Skin of body (tissue), 2 donors: ENCODE data around the gene VCX2. TPM values are rescaled to one million over a fixed set of nuclear protein-coding genes. Genes with fewer than 3 reads are reported as not detected.
"Not testable (repeated sequence)": the region's sequence is repeated elsewhere in the genome, so short reads cannot be mapped to it uniquely, and the experiment has no call there.

Experiments
- DNase-seq: peaks from one replicate; lab custom pipeline; 2025; lab: John Stamatoyannopoulos, UW
- total RNA-seq: library from RNA; depleted of rRNA; stranded (reverse); fragments of >200 nt; gene quantifications from one replicate; pipeline ENCODE4 v1.2.3, GENCODE V29; 2014

VCX2 gene
- total RNA-seq: not detected

- not testable (repeated sequence) for DNase-seq
Measured at GRCh38 chrX:8171169-8171568, at the start of gene VCX2. Gene VCX2, minus strand, starts transcription at chrX:8171267. Its CDS starts 624 bp downstream, at chrX:8170643.

DNA sequence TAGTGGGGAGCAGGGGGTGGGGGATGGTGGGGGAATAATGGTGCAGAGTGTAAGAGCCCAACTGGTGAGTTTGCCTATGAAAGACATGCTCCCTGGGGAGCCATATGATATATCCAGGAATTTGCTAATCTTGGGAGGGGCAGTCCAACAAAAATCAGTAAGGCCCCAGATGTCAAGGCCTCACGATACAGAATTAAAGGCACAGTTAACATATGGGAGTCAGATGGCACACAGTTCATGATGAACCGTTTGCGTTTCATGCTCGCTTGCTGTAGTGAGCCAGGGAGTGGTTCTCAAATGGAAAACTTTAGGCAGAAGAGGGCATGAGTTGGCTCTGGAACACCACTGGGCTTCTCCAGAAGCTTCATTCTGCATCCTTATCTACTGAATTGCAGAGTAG, 33.9 kb upstream of the VCX2 start:
- no peak for DNase-seq

DNA sequence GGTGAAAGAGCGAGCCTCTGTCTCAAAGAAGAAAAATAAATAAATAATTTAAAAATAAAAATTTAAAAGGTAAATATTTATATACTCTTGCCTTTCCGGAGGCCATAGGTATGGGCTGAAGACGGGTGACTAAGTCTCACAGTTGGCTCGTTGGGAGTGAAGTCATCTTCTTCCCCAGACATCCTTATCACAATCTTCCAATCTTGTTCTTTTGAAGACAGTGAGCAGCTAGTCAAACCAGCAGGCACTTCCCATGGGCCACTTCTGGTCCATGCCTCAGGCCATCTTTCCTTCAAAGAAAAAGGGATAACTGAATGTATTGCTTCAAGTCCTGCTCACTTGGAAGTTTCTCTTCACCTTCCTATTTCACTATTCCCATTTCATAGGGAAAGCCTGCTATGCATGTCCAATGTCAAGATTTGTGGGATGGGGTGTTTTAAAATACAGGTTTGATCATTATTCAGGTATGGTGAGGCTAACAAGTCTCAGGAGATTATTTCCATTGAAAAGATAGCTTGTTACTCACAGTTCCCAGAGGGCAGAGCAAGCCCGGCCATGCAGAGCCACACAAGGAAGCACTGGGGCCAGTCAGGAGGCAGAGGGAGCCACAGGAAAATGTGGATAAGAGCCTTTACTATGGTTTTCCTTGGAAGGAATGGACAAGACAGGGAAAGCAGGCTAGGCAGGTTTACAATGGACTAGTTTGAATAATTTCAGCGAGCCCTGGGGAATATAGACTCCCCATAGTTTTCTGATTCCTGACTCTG, 33.3 kb upstream of the VCX2 start:
- DNase-seq: no peak

DNA sequence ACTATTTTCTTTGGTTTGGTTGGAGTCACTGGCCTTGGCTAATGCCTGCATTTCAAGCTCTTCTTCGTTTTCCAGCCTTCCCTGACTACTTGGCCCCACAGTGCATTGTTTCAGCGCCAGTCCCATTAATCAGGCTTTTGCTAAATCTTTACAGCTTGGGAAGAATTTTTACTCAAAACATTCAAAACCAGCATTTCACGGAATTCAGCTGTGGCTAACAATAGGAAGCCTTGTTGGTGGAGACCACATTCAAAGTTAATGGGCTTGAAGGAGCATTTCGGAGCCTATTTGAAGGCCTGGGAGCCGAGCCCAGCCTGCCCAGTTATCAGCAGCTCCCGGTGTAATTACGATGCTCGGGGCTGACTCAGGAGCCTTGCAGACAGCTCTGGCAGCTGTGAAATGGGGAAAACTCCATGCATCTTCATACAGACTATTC, 30.8 kb upstream of the VCX2 start:
- peak; percentile 0 for DNase-seq

GRCh38 chrX:8196776-8197175, 25.7 kb upstream of the VCX2 start:
- no peak for DNase-seq

- no peak for DNase-seq
Measured at GRCh38 chrX:8194216-8194615, 23.1 kb upstream of the VCX2 start.

- DNase-seq: no peak
Measured at GRCh38 chrX:8192276-8192675, 21.2 kb upstream of the VCX2 start.

DNA sequence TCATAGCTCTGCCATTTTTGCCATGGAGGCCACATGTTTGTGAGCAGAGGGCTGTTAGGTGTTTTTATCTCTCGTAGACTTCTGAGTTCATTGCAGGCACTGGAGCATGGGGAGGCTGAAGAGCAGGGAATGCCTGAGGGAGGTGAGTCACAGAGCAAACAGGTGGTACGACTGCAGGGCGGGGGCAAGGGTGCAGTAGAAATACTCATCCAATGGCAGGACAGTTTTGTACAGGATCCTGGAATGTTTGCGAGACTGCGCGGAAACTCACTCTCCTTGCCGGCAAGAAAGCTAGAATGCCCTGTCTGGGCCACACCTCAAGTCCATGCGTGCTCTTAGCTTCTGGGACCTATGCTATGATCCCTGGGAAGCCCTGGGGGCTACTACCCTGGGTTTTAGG, 20.0 kb upstream of the VCX2 start:
- no peak for DNase-seq

- DNase-seq: no peak
Measured at GRCh38 chrX:8190341-8190830, 19.3 kb upstream of the VCX2 start.

- no peak for DNase-seq
Measured at GRCh38 chrX:8189096-8189830, 18.2 kb upstream of the VCX2 start.

DNA sequence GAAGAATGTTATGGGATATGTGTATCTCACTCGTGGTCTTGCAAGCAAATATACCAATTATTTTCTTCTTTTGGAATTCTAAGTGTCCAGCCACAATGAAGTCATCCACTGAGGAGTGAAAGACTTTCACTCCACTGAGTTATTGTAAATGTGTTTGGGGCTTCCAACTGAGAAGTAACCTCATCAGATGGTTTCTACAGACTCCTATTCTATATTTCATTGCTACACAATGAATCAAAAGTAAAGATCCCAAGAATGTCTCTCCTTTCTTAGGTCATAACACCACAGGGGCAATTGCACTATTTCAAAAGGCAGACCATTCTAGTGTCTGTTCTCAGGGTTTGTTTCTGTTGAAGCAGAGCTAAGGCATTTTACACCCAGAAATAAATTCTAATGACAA, 12.3 kb upstream of the VCX2 start:
- DNase-seq: no peak

DNA sequence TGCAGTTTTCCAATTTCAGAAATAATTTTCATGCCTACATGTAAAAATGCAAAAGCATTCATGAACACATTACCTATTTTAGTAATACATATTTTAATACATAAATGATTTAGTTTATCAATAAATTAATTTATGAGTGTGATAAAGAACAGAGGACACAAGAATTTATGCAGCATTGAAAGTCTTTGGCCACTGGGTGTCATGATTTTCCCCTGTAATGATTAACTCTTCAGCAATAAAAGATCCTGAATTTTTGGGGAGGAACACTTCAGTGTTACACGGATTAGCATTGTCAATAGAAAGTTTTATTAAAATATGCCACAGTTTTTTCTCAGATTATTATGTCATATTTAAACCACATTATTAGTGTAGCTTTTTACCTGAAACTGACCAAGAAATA, 8.6 kb upstream of the VCX2 start:
- peak; percentile 0 for DNase-seq

DNA sequence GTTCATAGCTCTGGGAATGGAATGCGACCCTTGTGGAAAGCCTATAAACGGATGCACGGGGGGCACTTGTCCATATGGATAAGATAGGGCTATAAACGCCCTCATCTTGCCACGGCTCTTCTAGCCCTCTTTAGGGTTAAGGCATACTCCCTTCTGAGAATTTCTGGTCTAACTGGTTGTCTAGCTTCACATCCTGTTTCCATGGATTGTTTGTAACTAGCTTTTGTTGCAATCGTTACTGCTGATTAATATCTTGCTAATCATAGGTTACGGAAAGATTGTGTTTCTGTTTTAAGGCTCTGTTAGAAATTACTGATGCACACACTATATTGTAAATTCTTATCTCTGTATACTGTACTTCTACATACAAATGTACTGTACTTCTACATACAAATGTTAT, 17.1 kb downstream of the VCX2 start:
- DNase-seq: not testable (repeated sequence)

DNA sequence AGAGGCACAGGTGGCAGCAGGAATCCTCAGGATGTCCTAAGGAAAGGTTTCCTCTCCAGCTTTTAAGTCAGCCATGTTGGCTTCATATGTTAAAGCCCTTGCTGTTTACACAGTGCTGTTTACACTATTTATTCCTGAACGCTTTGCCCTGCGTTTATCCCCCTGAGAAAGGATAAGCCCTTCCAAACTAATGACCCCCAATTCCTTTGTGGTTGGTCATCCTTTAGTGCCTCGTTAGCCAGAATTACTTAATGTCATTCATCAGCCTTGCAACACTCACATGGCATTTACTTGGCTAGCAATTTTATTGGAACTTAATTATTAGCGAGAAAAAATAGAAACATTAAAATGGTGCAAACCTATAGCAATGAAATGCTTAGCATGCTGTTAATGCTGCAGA, 23.8 kb downstream of the VCX2 start:
- DNase-seq: no peak

- DNase-seq: no peak
Measured at GRCh38 chrX:8144925-8145324, 26.1 kb downstream of the VCX2 start.

DNA sequence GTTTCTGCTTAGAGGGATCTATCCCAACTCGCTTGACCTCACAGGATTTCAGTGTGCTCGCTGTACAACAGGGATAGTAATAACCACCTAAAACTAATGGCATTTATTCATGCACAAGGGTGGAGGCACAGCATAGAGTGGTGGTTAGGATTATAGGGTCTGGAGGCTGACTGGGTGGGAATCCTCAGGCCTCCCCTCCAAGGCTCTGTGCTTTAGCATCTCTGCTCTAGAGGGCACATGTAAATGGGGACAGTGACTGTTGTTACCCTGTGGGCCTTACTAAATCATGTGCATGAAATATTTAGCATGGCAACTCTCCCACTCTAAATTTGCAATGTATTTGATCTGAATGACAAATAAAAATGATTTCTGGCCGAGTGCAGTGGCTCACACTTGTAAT, 29.2 kb downstream of the VCX2 start:
- DNase-seq: no peak

GRCh38 chrX:8140986-8141744, 29.9 kb downstream of the VCX2 start:
- DNase-seq: no peak

DNA sequence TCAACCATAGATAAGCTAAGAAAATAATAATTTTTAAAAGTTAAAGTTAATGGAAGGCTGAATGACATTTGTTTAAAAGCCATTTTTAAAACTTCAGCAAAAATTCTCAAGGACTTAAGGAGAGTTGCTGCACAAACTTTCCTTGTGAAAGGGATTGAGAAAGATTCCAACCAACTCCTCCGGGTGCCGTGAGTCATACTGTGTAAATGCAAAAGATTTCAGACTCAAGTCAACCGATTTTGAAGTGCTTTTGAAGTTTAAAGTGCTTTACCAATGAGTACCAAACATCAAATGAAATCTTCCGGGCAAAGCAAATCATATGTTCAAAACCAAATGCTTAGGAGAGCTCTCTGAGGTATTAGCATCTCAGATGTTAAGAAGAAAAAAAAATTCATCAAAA, 31.4 kb downstream of the VCX2 start:
- DNase-seq: no peak

DNA sequence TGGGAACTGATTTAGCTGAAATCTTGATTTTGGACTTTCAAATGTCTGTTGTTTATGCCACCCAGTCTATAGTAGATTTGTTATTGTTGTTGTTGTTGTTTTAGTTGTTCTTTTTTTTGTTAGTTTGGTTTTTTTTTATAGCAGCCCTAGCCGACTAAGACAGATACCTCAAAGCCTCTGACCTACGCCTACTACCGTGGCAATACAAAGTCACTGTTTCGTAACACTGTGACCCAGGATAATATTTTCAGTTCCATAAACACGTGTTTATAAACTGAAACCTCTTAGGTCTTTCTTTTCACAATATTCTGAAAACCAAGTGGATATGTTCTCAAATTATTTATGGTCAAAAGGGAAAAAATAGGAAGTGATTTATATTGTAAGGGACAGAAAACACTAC, 32.8 kb downstream of the VCX2 start:
- DNase-seq: no peak

DNA sequence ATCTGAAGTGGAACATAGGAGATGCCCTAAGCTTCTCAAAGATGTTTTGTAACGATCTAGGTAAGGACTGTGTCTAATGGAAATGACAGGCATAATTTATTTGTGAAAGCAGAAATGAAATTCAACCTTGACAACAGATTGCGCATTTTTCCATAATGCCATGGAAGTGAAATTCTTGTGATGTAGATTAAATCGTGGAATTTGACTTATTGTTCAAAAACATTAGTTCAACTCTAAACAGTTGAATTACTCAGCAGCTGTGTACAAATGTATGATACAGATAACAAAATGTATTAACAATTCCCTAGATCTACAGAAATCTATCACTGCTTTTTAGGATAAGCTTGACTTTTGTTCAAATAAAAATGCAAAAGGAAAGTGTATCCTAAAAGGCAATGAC, 44.4 kb downstream of the VCX2 start:
- no peak for DNase-seq

DNA sequence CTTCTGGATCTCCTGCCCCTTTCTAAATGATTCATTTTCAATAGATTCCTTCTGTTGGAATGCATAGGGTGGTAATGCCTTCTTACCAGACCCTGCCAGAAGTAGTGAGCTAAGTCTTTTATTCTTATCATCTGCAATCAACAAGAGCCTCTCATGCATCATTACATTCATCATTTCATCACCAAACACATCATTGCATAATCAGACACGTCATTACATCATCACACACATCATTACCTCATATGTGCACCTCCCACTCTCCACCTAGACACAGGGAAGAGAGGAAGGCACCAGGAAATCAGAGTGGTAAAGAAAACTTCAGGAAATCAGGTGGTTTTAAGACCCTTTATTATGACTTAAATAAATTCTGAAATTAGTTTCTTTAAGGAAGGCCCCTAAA, 45.0 kb downstream of the VCX2 start:
- no peak for DNase-seq

GRCh38 chrX:8125566-8125965, 45.5 kb downstream of the VCX2 start:
- DNase-seq: no peak
